Right atrium auricular region (tissue), 2 donors: ENCODE results near the gene NT5C1A. TPM values are rescaled to one million over a fixed set of nuclear protein-coding genes. Genes with fewer than 3 reads are reported as not detected.

Experiments
- DNase-seq: peaks from one replicate; pipeline ENCODE4 v3.0.0-alpha.2; 2019; ENCODE audit warnings: low spot score
- H3K27ac ChIP-seq, 2 donors: fragments of 200-600 bp; sonication (generic); 1 replicate in 1 of 2; 2 replicates in 1 of 2; pipeline ENCODE4 v1.5.1; 2016 to 2019
- H3K27me3 ChIP-seq, 2 donors: fragments of 200-600 bp; sonication (generic); one replicate each; pipeline versions ENCODE4 v1.5.1 to v1.6.0; 2017 to 2019
- H3K36me3 ChIP-seq: fragments of 200-600 bp; sonication (generic); one replicate; pipeline ENCODE4 v1.5.1; 2016
- H3K4me1 ChIP-seq, 2 donors: fragments of 200-600 bp; sonication (generic); one replicate each; pipeline versions ENCODE4 v1.5.1 to v1.6.0; 2017 to 2019
- H3K4me3 ChIP-seq, 2 donors: fragments of 200-600 bp; sonication (generic); 1 replicate in 1 of 2; 2 replicates in 1 of 2; pipeline ENCODE4 v1.5.1; 2017 to 2019; ENCODE audit warnings: mild to moderate bottlenecking in 1 of 2, moderate library complexity in 1 of 2
- H3K9me3 ChIP-seq, 2 donors: fragments of 200-600 bp; sonication (generic); one replicate each; pipeline ENCODE4 v1.5.1; 2019
- CTCF ChIP-seq, 2 donors: fragments of 200-600 bp; sonication (generic); IDR thresholded peaks; one replicate each; pipeline ENCODE4 v1.5.1; 2019; ENCODE audit warnings: antibody characterized with exemption in 2 of 2
- total RNA-seq, 2 donors: library from RNA; depleted of rRNA; stranded (reverse); fragments of >200 nt; gene quantifications; one replicate each; pipeline ENCODE4 v1.1.0, GENCODE V29; 2016

The NT5C1A gene
- total RNA-seq, 2 donors from 2014 or later: 4.6 to 24.6 TPM

GRCh38 chr1:39654291-39654690, 17.6 kb downstream of the NT5C1A start:
- DNase-seq: no peak
- Histone ChIP-seq H3K4me1 (peaks cover 0 to 55% of the 10 kb centered on the region in 2 donors), H3K36me3 (no peaks in the 10 kb centered on the region), H3K27me3 (no peaks in the 10 kb centered on the region), H3K27ac (no peak overlapping the region), H3K4me3 (no peak overlapping the region), H3K9me3 (no peaks in the 10 kb centered on the region)
- no peak for TF ChIP-seq CTCF (IDR thresholded peaks at IDR 0.05)

GRCh38 chr1:39653546-39654031, 18.3 kb downstream of the NT5C1A start:
- Histone ChIP-seq H3K9me3 (no peaks in the 10 kb centered on the region), H3K27ac (peak overlapping the region in 1 of 2 donors; percentile 51), H3K4me3 (no peak overlapping the region), H3K36me3 (no peaks in the 10 kb centered on the region), H3K4me1 (peaks cover 0 to 60% of the 10 kb centered on the region in 2 donors), H3K27me3 (no peaks in the 10 kb centered on the region)
- DNase-seq: peak; percentile 88
- TF ChIP-seq CTCF (IDR thresholded peaks at IDR 0.05): peak; percentile 82 to 97

GRCh38 chr1:39652554-39652953, 19.4 kb downstream of the NT5C1A start:
- H3K4me3 ChIP-seq: no peak overlapping the region
- DNase-seq: no peak
- H3K36me3 ChIP-seq: no peaks in the 10 kb centered on the region
- H3K4me1 ChIP-seq: peaks cover 0 to 64% of the 10 kb centered on the region in 2 donors
- H3K27ac ChIP-seq: peak overlapping the region; percentile 10 to 51
- H3K9me3 ChIP-seq: no peaks in the 10 kb centered on the region
- H3K27me3 ChIP-seq: no peaks in the 10 kb centered on the region
- TF ChIP-seq CTCF (IDR thresholded peaks at IDR 0.05): no peak

GRCh38 chr1:39652105-39652504, 19.8 kb downstream of the NT5C1A start:
- Histone ChIP-seq H3K4me3 (no peak overlapping the region), H3K9me3 (no peaks in the 10 kb centered on the region), H3K27ac (peak overlapping the region; percentile 10 to 51), H3K27me3 (no peaks in the 10 kb centered on the region), H3K4me1 (peaks cover 0 to 67% of the 10 kb centered on the region in 2 donors), H3K36me3 (no peaks in the 10 kb centered on the region)
- TF ChIP-seq CTCF (IDR thresholded peaks at IDR 0.05): no peak
- no peak for DNase-seq

- DNase-seq: no peak
- Histone ChIP-seq H3K4me1 (peaks cover 0 to 61% of the 10 kb centered on the region in 2 donors), H3K9me3 (no peaks in the 10 kb centered on the region), H3K4me3 (no peak overlapping the region), H3K36me3 (no peaks in the 10 kb centered on the region), H3K27me3 (no peaks in the 10 kb centered on the region), H3K27ac (no peak overlapping the region)
- TF ChIP-seq CTCF (IDR thresholded peaks at IDR 0.05): no peak
Observed at GRCh38 chr1:39650431-39650830, 21.5 kb downstream of the NT5C1A start.

GRCh38 chr1:39649636-39650185, 22.2 kb downstream of the NT5C1A start:
- TF ChIP-seq CTCF (IDR thresholded peaks at IDR 0.05): no peak
- H3K4me3 ChIP-seq: no peak overlapping the region
- no peaks in the 10 kb centered on the region for H3K36me3 ChIP-seq
- no peaks in the 10 kb centered on the region for H3K9me3 ChIP-seq
- H3K27me3 ChIP-seq: no peaks in the 10 kb centered on the region
- DNase-seq: no peak
- peaks cover 0 to 59% of the 10 kb centered on the region in 2 donors for H3K4me1 ChIP-seq
- no peak overlapping the region for H3K27ac ChIP-seq
